Stimulated activated CD4-positive, alpha-beta T cell treated with anti-CD3 and anti-CD28 coated beads, Interleukin-1b, Interleukin-23, amount 100 ng/mL, for 24 hours (primary cell): ENCODE results near the gene LRRC71.
"Not testable (repeated sequence)": the region's sequence is repeated elsewhere in the genome, so short reads cannot be mapped to it uniquely, and the experiment has no call there.

Experiments
- DNase-seq, 4 experiments: peaks; one replicate each; pipeline ENCODE4 v3.0.0-alpha.2; 2020; ENCODE audit warnings: low read depth in 4 of 4, low spot score in 1 of 4

Gene LRRC71

GRCh38 chr1:156926695-156927094, 6.3 kb downstream of the LRRC71 start:
- DNase-seq, result not testable (repeated sequence)

GRCh38 chr1:156927215-156928042, 7.0 kb downstream of the LRRC71 start:
- peak in 3 of 4 experiments; percentile 28 to 64 (median 63) for DNase-seq

- no peak for DNase-seq
Measured at GRCh38 chr1:156928043-156928602, 7.7 kb downstream of the LRRC71 start.

GRCh38 chr1:156929596-156930238, 9.3 kb downstream of the LRRC71 start:
- DNase-seq, result no peak

- no peak for DNase-seq
Measured at GRCh38 chr1:156930483-156930882, 10.1 kb downstream of the LRRC71 start.

- no peak for DNase-seq
Measured at GRCh38 chr1:156931211-156931952, 10.9 kb downstream of the LRRC71 start.

GRCh38 chr1:156931974-156932710, 11.7 kb downstream of the LRRC71 start:
- no peak for DNase-seq

- DNase-seq, result no peak
Measured at GRCh38 chr1:156933136-156933535, 12.7 kb downstream of the LRRC71 start.

- no peak for DNase-seq
Measured at GRCh38 chr1:156935505-156936128, 15.2 kb downstream of the LRRC71 start.

- no peak for DNase-seq
Measured at GRCh38 chr1:156936191-156936590, 15.8 kb downstream of the LRRC71 start.

- no peak for DNase-seq
Measured at GRCh38 chr1:156936721-156937220, 16.3 kb downstream of the LRRC71 start.

GRCh38 chr1:156937883-156938282, 17.5 kb downstream of the LRRC71 start:
- DNase-seq, result no peak

GRCh38 chr1:156938813-156939212, 18.4 kb downstream of the LRRC71 start:
- no peak for DNase-seq

GRCh38 chr1:156939786-156940334, 19.4 kb downstream of the LRRC71 start:
- DNase-seq, result no peak

- no peak for DNase-seq
Measured at GRCh38 chr1:156941675-156942074, 21.2 kb downstream of the LRRC71 start.

- DNase-seq, result no peak
Measured at GRCh38 chr1:156942176-156942575, 21.7 kb downstream of the LRRC71 start.

- no peak for DNase-seq
Measured at GRCh38 chr1:156942576-156942975, 22.1 kb downstream of the LRRC71 start.

GRCh38 chr1:156943756-156944155, 23.3 kb downstream of the LRRC71 start:
- DNase-seq, result no peak

GRCh38 chr1:156944268-156944667, 23.8 kb downstream of the LRRC71 start:
- no peak for DNase-seq

GRCh38 chr1:156944848-156945247, 24.4 kb downstream of the LRRC71 start:
- no peak for DNase-seq
